Measurements from ENCODE around the gene PIH1D1. TPM values are rescaled to one million over a fixed set of nuclear protein-coding genes. Genes with fewer than 3 reads are reported as not detected.
"Not testable (repeated sequence)": the region's sequence is repeated elsewhere in the genome, so short reads cannot be mapped to it uniquely, and the experiment has no call there.

The PIH1D1 gene
- total and polyA plus RNA-seq, 2 experiments from 2014 or later, result 103 to 164 TPM

DNA sequence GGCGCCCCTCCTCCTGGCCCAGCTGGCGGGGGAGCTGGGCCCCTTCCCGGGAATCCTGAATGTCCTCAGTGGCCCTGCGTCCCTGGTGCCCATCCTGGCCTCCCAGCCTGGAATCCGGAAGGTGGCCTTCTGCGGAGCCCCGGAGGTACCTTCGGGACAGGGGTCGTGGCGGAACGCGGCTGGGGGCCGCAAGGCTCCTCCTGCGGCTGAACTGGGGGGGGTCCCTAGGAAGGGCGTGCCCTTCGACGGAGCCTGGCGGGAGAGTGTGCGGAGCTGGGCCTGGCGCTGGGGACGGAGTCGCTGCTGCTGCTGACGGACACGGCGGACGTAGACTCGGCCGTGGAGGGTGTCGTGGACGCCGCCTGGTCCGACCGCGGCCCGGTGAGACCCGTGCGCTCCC lies 10.0 kb upstream of the PIH1D1 start (continued):
- TF ChIP-seq POLR2AphosphoS5 (IDR thresholded peaks at IDR 0.05; ENCODE audit: low read depth), result no peak
- TF ChIP-seq, protein P1, sequence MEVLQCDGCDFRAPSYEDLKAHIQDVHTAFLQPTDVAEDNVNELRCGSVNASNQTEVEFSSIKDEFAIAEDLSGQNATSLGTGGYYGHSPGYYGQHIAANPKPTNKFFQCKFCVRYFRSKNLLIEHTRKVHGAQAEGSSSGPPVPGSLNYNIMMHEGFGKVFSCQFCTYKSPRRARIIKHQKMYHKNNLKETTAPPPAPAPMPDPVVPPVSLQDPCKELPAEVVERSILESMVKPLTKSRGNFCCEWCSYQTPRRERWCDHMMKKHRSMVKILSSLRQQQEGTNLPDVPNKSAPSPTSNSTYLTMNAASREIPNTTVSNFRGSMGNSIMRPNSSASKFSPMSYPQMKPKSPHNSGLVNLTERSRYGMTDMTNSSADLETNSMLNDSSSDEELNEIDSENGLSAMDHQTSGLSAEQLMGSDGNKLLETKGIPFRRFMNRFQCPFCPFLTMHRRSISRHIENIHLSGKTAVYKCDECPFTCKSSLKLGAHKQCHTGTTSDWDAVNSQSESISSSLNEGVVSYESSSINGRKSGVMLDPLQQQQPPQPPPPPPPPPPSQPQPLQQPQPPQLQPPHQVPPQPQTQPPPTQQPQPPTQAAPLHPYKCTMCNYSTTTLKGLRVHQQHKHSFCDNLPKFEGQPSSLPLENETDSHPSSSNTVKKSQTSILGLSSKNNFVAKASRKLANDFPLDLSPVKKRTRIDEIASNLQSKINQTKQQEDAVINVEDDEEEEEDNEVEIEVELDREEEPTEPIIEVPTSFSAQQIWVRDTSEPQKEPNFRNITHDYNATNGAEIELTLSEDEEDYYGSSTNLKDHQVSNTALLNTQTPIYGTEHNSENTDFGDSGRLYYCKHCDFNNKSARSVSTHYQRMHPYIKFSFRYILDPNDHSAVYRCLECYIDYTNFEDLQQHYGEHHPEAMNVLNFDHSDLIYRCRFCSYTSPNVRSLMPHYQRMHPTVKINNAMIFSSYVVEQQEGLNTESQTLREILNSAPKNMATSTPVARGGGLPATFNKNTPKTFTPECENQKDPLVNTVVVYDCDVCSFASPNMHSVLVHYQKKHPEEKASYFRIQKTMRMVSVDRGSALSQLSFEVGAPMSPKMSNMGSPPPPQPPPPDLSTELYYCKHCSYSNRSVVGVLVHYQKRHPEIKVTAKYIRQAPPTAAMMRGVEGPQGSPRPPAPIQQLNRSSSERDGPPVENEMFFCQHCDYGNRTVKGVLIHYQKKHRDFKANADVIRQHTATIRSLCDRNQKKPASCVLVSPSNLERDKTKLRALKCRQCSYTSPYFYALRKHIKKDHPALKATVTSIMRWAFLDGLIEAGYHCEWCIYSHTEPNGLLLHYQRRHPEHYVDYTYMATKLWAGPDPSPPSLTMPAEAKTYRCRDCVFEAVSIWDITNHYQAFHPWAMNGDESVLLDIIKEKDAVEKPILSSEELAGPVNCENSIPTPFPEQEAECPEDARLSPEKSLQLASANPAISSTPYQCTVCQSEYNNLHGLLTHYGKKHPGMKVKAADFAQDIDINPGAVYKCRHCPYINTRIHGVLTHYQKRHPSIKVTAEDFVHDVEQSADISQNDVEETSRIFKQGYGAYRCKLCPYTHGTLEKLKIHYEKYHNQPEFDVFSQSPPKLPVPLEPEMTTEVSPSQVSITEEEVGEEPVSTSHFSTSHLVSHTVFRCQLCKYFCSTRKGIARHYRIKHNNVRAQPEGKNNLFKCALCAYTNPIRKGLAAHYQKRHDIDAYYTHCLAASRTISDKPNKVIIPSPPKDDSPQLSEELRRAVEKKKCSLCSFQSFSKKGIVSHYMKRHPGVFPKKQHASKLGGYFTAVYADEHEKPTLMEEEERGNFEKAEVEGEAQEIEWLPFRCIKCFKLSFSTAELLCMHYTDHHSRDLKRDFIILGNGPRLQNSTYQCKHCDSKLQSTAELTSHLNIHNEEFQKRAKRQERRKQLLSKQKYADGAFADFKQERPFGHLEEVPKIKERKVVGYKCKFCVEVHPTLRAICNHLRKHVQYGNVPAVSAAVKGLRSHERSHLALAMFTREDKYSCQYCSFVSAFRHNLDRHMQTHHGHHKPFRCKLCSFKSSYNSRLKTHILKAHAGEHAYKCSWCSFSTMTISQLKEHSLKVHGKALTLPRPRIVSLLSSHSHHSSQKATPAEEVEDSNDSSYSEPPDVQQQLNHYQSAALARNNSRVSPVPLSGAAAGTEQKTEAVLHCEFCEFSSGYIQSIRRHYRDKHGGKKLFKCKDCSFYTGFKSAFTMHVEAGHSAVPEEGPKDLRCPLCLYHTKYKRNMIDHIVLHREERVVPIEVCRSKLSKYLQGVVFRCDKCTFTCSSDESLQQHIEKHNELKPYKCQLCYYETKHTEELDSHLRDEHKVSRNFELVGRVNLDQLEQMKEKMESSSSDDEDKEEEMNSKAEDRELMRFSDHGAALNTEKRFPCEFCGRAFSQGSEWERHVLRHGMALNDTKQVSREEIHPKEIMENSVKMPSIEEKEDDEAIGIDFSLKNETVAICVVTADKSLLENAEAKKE (CRISPR knock-in tag; IDR thresholded peaks at IDR 0.05), result no peak
- TF ChIP-seq CREB1 (CRISPR knock-in tag; IDR thresholded peaks at IDR 0.05; ENCODE audit: low read depth), result no peak
- TF ChIP-seq ZNF331 (CRISPR knock-in tag; IDR thresholded peaks at IDR 0.05; ENCODE audit: low read depth), result no peak
- TF ChIP-seq CTCF (conservative IDR thresholded peaks at IDR 0.05; ENCODE audit: low read depth in 2 of 2), result no peak
- TF ChIP-seq ZNF114 (CRISPR knock-in tag; IDR thresholded peaks at IDR 0.05), result no peak

GRCh38 chr19:49461130-49461529 lies 9.5 kb upstream of the PIH1D1 start:
- H3K4me3 Mint-ChIP-seq; H3K4me3 ChIP-seq; H3K79me2 ChIP-seq (replicated peaks; ENCODE audit: insufficient read depth); H3K27ac ChIP-seq (ENCODE audit: low read depth); H3F3A ChIP-seq (replicated peaks; ENCODE audit: low read depth); H4K20me1 ChIP-seq (replicated peaks; ENCODE audit: insufficient read depth); ATAC-seq; H3K27me3 ChIP-seq (ENCODE audit: insufficient read depth); H3K36me3 ChIP-seq (ENCODE audit: insufficient read depth); H3K27ac Mint-ChIP-seq; H2AFZ ChIP-seq; H3K9me2 ChIP-seq (ENCODE audit: insufficient read depth); DNase-seq (ENCODE audit: low spot score); H3K9me3 Mint-ChIP-seq; H3K4me2 ChIP-seq; H3K4me1 Mint-ChIP-seq; H3K4me1 ChIP-seq (ENCODE audit: insufficient read depth): not testable (repeated sequence)
- Mint-ChIP-seq H3K27me3 (ENCODE audit: insufficient read depth, low read depth, poor library complexity) (peaks cover 11% of the 10 kb centered on the region), H3K36me3 (ENCODE audit: low read depth) (peaks cover 39% of the 10 kb centered on the region)

All from GM23338 (cell line).